HG03064 (cell line): ENCODE measurements around the gene JAML.
A peak's percentile ranks its signal among the peaks of the same experiment; 100 is the strongest.

ENCODE experiments used
- ATAC-seq: cut with Tn5 transposase; IDR thresholded peaks from one replicate; pipeline ENCODE4 v1.9.1; 2021; ENCODE audit warnings: low read depth; ENCODE audit not compliant: unreplicated experiment

Gene JAML

GRCh38 chr11:118224511-118225188 is at the start of gene JAML:
Gene JAML (minus strand): TSS chr11:118225011. CDS start chr11:118214866, 10,145 bp downstream.
- ATAC-seq: no peak

GRCh38 chr11:118274186-118274585 is 49.4 kb upstream of the JAML start:
- no peak for ATAC-seq

- no peak for ATAC-seq
Measured at GRCh38 chr11:118272001-118272400, 47.2 kb upstream of the JAML start.

- no peak for ATAC-seq
Measured at GRCh38 chr11:118267486-118267885, 42.7 kb upstream of the JAML start.

GRCh38 chr11:118265954-118266353 is 41.1 kb upstream of the JAML start:
- ATAC-seq: no peak

- ATAC-seq: no peak
Measured at GRCh38 chr11:118264569-118265465, 40.0 kb upstream of the JAML start.

GRCh38 chr11:118263695-118264568 is 39.1 kb upstream of the JAML start, which contains the start of gene MPZL2:
Gene MPZL2 (minus strand): TSS chr11:118264297. CDS start chr11:118264153, 144 bp downstream.
- no peak for ATAC-seq

GRCh38 chr11:118263112-118263511 is 38.3 kb upstream of the JAML start:
- ATAC-seq: no peak

- no peak for ATAC-seq
Measured at GRCh38 chr11:118260353-118260752, 35.5 kb upstream of the JAML start.

- ATAC-seq: no peak
Measured at GRCh38 chr11:118259138-118259537, 34.3 kb upstream of the JAML start.

- no peak for ATAC-seq
Measured at GRCh38 chr11:118258410-118258809, 33.6 kb upstream of the JAML start.

- no peak for ATAC-seq
Measured at GRCh38 chr11:118252688-118253087, 27.9 kb upstream of the JAML start.

- peak; percentile 59 for ATAC-seq
Measured at GRCh38 chr11:118251858-118252652, 27.2 kb upstream of the JAML start, which contains the start of gene MPZL3. Gene MPZL3 (minus strand): TSS chr11:118252365. CDS start chr11:118252294, 71 bp downstream.

GRCh38 chr11:118247041-118247440 is 22.2 kb upstream of the JAML start:
- ATAC-seq: no peak

GRCh38 chr11:118245936-118246562 is 21.2 kb upstream of the JAML start:
- no peak for ATAC-seq

GRCh38 chr11:118243993-118244762 is 19.4 kb upstream of the JAML start:
- ATAC-seq: no peak

- no peak for ATAC-seq
Measured at GRCh38 chr11:118243161-118243560, 18.4 kb upstream of the JAML start.

- ATAC-seq: peak; percentile 12
Measured at GRCh38 chr11:118241764-118242098, 16.9 kb upstream of the JAML start.
